ENCODE results near the gene RGL4. TPM values are rescaled to one million over a fixed set of nuclear protein-coding genes. Genes with fewer than 3 reads are reported as not detected.

Gene RGL4, protein sequence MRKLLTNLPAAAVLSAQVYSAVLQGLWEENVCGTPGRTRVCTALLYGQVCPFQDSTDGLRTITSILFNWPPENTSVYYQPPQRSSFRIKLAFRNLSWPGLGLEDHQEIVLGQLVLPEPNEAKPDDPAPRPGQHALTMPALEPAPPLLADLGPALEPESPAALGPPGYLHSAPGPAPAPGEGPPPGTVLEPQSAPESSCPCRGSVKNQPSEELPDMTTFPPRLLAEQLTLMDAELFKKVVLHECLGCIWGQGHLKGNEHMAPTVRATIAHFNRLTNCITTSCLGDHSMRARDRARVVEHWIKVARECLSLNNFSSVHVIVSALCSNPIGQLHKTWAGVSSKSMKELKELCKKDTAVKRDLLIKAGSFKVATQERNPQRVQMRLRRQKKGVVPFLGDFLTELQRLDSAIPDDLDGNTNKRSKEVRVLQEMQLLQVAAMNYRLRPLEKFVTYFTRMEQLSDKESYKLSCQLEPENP
- under 1 TPM in 1 of 2 donors, not detected in 1; under 0.01 TPM for total RNA-seq

DNA sequence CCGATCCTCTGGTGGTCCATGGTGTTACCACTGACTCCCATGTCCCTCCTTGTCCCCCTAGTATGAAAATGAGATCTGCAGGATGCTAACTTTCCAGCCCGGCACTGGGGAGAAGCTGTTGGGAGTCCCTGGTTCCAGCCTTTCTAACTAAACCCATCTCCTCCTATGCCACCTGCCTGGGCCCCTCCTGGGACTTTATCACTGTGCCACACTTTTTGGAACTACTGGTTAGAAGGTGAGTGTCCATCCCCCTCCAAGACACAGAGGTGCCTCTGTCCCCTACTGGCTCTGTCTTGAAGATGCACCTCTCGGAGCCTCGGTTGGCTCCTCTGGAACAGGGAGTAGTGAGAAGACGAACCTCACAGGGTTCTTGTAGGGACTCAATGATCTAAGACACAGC is at the start of gene RGL4:
TSS of gene RGL4 (plus strand) at position 301 of the 400 bp plus-strand sequence. CDS start 1,018 bp downstream, outside the sequence.

Other genes with a start within 250 kb of the RGL4 start
- not detected for gene IGLL1, start 110.7 kb upstream of the RGL4 start, total RNA-seq
- gene DRICH1, start 58.7 kb upstream of the RGL4 start, total RNA-seq: not detected
- 1 to 10 TPM; 3.8 to 4.0 TPM for gene ZNF70, start 60.1 kb downstream of the RGL4 start, total RNA-seq
- not detected for gene VPREB3, start 63.4 kb downstream of the RGL4 start, total RNA-seq
- under 1 TPM in 1 of 2 donors, not detected in 1; 0.69 TPM for gene C22orf15, start 72.0 kb downstream of the RGL4 start, total RNA-seq
- gene CHCHD10, start 77.0 kb downstream of the RGL4 start, total RNA-seq: 10 to 100 TPM in 1 of 2 donors, 1 to 10 TPM in 1; 2.8 to 12.0 TPM
- 1 to 10 TPM in 1 of 2 donors, under 1 TPM in 1; 1.00 to 2.8 TPM for gene MMP11, start 81.8 kb downstream of the RGL4 start, total RNA-seq
- 10 to 100 TPM; 44.0 to 52.3 TPM for gene SMARCB1, start 96.0 kb downstream of the RGL4 start, total RNA-seq
- under 1 TPM; under 0.01 to 0.67 TPM for gene DERL3, start 148.0 kb downstream of the RGL4 start, total RNA-seq
- 1 to 10 TPM; 6.0 to 9.6 TPM for gene SLC2A11, start 166.9 kb downstream of the RGL4 start, total RNA-seq
- gene MIF, start 203.4 kb downstream of the RGL4 start, total RNA-seq: 100 to 1,000 TPM; 243 to 270 TPM

All from melanocyte of skin (primary cell).